Bronchial epithelial cell (primary cell): ENCODE data around the gene TEAD3. TPM values are rescaled to one million over a fixed set of nuclear protein-coding genes. Genes with fewer than 3 reads are reported as not detected.

ENCODE experiments used
- DNase-seq: peaks from one replicate; pipeline ENCODE4 v3.0.0-alpha.2; 2010; ENCODE audit warnings: low read depth
- FAIRE-seq: peaks from 2 replicates; lab custom pipeline; 2011; peaks lifted over from hg19 to GRCh38; lab: Jason Lieb, UNC
- H3K27me3 ChIP-seq: 2 replicates; pipeline ENCODE4 v1.5.1; 2011; ENCODE audit warnings: low read length; ENCODE audit not compliant: control insufficient read depth, insufficient read depth
- H3K36me3 ChIP-seq: 2 replicates; pipeline ENCODE4 v1.5.1; 2011; ENCODE audit warnings: low read length; ENCODE audit not compliant: control insufficient read depth, insufficient read depth
- H3K4me3 ChIP-seq: 2 replicates; pipeline ENCODE4 v1.5.1; 2011; ENCODE audit warnings: mild to moderate bottlenecking, low read depth, low read length, control low read depth
- total RNA-seq: library from RNA; depleted of rRNA; stranded (reverse); fragments of >200 nt; gene quantifications from 2 replicates; pipeline ENCODE4 v1.2.1, GENCODE V29; 2014
- TF ChIP-seq, protein P1 (sequence below): IDR thresholded peaks from 2 replicates; pipeline ENCODE4 v1.5.1; 2011; ENCODE audit warnings: mild to moderate bottlenecking, moderate library complexity, low read length, control low read depth, inconsistent platforms; ENCODE audit not compliant: insufficient read depth, severe bottlenecking

The TEAD3 gene
- total RNA-seq, 1 donor from 2014 or later: 5.3 TPM

GRCh38 chr6:35432291-35432690, 64.6 kb downstream of the TEAD3 start:
- Histone ChIP-seq H3K27me3 (no peaks in the 10 kb centered on the region), H3K4me3 (no peak overlapping the region), H3K36me3 (no peaks in the 10 kb centered on the region)
- TF ChIP-seq, protein P1, sequence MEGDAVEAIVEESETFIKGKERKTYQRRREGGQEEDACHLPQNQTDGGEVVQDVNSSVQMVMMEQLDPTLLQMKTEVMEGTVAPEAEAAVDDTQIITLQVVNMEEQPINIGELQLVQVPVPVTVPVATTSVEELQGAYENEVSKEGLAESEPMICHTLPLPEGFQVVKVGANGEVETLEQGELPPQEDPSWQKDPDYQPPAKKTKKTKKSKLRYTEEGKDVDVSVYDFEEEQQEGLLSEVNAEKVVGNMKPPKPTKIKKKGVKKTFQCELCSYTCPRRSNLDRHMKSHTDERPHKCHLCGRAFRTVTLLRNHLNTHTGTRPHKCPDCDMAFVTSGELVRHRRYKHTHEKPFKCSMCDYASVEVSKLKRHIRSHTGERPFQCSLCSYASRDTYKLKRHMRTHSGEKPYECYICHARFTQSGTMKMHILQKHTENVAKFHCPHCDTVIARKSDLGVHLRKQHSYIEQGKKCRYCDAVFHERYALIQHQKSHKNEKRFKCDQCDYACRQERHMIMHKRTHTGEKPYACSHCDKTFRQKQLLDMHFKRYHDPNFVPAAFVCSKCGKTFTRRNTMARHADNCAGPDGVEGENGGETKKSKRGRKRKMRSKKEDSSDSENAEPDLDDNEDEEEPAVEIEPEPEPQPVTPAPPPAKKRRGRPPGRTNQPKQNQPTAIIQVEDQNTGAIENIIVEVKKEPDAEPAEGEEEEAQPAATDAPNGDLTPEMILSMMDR: no peak
- FAIRE-seq (no peak), DNase-seq (no peak)

DNA sequence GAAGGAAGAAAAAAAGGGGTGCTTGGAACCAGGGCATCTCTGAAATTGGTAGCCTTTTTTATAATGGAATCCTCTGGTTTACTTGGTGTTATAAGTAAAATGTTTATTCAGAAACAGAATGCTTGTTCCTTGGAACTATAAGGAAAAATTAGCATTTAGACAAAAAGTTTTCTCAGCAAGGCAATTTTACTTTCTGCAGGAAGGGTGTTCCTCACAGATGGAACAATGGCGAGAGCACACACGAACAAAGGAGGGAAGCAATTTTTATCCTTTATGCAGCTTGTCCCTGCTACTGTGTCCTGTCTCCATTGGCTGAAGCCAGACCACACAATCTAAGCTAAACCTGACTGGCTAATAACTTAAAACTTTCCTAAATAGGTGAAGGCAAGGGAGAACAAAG, 67.4 kb downstream of the TEAD3 start:
- Histone ChIP-seq H3K36me3 (peaks cover 16% of the 10 kb centered on the region), H3K27me3 (no peaks in the 10 kb centered on the region)
- FAIRE-seq: no peak

DNA sequence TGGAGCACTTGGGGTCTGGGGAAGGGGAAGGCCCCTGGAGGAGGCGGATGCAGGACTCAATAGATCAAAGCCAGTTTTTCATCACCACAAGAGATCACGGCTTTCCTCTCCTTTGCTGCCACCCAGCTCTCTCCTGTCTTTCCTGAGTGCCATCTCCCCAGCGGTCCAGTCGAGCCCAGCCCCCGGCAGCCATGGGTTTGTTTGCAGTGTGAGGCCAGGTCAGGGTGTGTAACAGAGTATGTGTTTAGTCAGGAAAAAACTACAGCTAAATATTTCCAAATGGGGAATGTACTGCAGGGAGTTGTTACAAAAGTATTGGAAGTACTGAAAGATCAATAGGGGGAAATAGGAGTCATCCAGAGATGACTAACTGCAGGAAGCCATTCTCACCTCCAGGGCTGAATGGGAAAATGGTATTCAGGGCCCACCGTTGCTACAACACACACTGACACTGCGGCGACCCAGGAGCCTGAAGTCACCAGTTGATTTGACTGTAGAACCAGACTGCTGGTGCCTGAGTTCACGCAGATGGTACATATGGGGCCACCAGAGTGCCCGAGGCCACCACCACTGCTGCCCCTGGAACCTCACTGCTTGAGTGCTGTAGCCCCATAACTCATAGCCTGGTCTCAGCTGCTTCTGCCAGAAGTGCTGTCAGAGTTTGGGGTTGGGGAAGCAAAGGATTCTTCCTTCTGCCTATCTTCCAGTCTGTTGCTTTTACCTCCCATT, 68.3 kb downstream of the TEAD3 start:
- FAIRE-seq (no peak), DNase-seq (no peak)
- TF ChIP-seq, protein P1: no peak
- Histone ChIP-seq H3K4me3 (no peak overlapping the region), H3K36me3 (peaks cover 25% of the 10 kb centered on the region), H3K27me3 (no peaks in the 10 kb centered on the region)

More for the DNA sequence above, 67.4 kb downstream of the TEAD3 start:
- no peak overlapping the region for H3K4me3 ChIP-seq
- DNase-seq: no peak
- TF ChIP-seq, protein P1: no peak

DNA sequence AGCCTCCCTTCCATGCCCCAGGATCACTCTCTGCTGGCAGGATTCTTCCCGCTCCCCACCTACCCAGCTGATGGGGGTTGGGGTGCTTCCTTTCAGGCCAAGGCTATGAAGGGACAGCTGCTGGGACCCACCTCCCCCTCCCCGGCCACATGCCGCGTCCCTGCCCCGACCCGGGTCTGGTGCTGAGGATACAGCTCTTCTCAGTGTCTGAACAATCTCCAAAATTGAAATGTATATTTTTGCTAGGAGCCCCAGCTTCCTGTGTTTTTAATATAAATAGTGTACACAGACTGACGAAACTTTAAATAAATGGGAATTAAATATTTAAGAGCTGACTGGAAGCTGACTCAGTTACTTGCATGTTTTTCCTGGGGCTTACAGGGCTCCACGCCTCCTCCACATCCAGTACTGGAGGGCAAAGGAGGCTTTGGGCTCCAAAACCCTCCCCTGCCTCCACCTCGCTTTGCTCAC, 69.0 kb downstream of the TEAD3 start:
- no peak for DNase-seq
- no peak for FAIRE-seq
- H3K27me3 ChIP-seq: no peaks in the 10 kb centered on the region
- peaks cover 27% of the 10 kb centered on the region for H3K36me3 ChIP-seq
- no peak overlapping the region for H3K4me3 ChIP-seq
- TF ChIP-seq, protein P1: no peak

DNA sequence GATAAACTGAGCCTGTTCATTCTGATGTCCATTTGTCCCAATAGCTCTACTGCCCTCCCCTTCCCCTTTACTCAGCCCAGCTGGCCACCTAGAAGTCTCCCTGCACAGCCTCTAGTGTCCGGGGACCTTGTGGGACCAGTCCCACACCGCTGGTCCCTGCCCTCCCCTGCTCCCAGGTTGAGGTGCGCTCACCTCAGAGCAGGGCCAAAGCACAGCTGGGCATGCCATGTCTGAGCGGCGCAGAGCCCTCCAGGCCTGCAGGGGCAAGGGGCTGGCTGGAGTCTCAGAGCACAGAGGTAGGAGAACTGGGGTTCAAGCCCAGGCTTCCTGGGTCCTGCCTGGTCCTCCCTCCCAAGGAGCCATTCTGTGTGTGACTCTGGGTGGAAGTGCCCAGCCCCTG, 69.4 kb downstream of the TEAD3 start:
- FAIRE-seq (no peak), DNase-seq (no peak)
- no peak overlapping the region for H3K4me3 ChIP-seq
- no peaks in the 10 kb centered on the region for H3K27me3 ChIP-seq
- peaks cover 28% of the 10 kb centered on the region for H3K36me3 ChIP-seq
- TF ChIP-seq, protein P1: no peak

DNA sequence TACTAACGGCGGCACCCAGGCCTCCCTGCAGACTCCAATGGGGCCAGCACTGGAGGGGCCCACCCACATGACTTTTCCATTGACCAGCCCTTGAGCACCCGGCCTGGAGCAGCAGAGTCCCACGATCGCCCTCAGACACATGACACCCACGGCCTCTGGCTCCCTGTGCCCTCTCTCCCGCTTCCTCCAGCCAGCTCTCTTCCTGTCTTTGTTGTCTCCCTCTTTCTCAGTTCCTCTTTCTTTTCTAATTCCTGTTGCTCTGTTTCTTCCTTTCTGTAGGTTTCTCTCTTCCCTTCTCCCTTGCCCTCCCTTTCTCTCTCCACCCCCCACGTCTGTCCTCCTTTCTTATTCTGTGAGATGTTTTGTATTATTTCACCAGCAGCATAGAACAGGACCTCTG, 70.8 kb downstream of the TEAD3 start:
- FAIRE-seq: no peak
- peaks cover 37% of the 10 kb centered on the region for H3K36me3 ChIP-seq
- TF ChIP-seq, protein P1: no peak
- no peaks in the 10 kb centered on the region for H3K27me3 ChIP-seq
- DNase-seq: no peak
- H3K4me3 ChIP-seq: no peak overlapping the region
